Measurements from ENCODE around the gene HES6.
A peak's percentile ranks its signal among the peaks of the same experiment; 100 is the strongest.

HES6 gene

DNA sequence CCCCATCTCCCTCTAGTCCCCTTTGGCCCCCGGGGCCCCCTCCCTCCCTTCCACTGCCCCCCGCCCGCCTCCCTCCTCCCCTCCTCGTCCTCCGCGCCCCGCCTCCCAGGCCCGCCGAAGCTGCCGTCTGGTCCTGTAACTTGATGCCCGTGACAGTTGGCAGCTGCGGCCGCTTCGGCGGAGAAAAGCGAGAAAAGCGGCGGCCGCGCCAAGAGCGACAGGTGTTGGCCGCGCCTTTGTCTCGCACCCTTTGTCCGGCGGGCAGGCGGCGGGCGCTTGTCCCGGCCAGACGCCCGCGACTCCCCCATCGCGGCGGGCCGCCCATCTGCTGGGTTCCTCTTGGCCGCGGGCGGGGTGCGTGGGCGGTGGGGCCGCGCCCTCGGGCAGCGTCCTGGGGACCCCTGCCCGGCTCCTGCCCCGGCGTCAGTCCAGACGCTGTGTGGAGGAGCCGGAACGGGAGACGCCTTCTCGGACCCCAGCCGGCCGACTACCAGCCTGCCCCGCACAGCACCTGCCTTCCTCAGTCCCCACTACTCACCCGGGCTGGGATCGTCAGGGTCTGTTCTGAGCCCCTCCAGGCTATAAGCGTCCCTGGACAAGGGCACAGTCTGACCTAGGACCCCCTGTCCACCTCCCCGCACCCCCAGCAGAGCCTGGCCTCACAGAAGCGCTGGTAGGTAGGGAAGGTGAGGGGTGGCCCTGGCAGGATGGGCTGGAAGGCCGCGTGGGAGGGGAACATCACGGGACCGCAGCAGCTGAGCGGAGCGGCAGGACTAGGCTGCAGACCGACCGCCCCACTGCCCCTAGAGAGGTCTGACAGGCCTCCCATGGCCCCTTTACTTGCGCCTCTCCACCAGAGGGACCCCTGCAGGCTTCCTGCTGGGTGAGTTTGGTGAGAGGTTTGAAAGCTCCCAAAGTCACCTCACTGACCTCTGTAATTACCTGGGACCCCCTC lies 1.2 kb upstream of the HES6 start (continued):
- TF ChIP-seq ZNF510 (tag by site-specific recombination; IDR thresholded peaks at IDR 0.05; ENCODE audit: insufficient replicate concordance) (no peak), ZBTB10 (tag by site-specific recombination; IDR thresholded peaks at IDR 0.05) (no peak), SCRT2 (tag by site-specific recombination; IDR thresholded peaks at IDR 0.05) (peak; percentile 58), HOXC10 (CRISPR knock-in tag; IDR thresholded peaks at IDR 0.05) (no peak), IKZF3 (tag by site-specific recombination; IDR thresholded peaks at IDR 0.05) (no peak)

DNA sequence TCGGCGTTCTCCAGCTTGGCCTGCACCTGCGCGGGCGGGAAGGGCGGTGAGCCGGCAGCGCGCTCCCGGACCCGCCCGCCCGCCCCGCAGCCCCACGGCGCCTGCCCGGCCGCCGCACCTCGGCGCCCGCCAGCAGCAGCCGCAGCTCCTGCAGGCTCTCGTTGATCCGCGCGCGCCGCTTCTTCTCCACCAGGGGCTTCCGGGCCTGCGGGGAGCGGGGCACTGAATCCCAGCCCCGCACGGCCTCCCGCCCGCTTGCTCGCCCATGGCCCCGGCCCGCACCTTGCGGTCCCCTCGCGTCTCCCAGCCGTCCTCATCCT lies 335 bp downstream of the HES6 start:
- H3K36me3 ChIP-seq (ENCODE audit: control insufficient read depth in 2 of 2, insufficient read depth in 1 of 2, low read length in 2 of 2): no peaks in the 10 kb centered on the region
- H3K9me3 ChIP-seq (ENCODE audit: control insufficient read depth, insufficient read depth, low read depth, low read length): no peaks in the 10 kb centered on the region
- POLR2A ChIA-PET: interaction anchor here (0.6 to 1.6 kb wide), 8 partner anchors 10 to 65 kb away, joined by 3 to 7 read pairs (median 5); partner anchors contain the start of gene ILKAP
- H3K4me1 ChIP-seq (ENCODE audit: control insufficient read depth, insufficient read depth, low read length): peaks cover 8% of the 10 kb centered on the region
- H3K4me3 ChIP-seq (ENCODE audit: low read depth, low read length): peak overlapping the region; percentile 66
- no peak for TF ChIP-seq ZNF248 (tag by site-specific recombination; IDR thresholded peaks at IDR 0.05)
- TF ChIP-seq GLIS2 (tag by site-specific recombination; IDR thresholded peaks at IDR 0.05): no peak
- TF ChIP-seq TCF7L2 (IDR thresholded peaks at IDR 0.05; ENCODE audit: borderline replicate concordance, low read depth, low read length): no peak
- TF ChIP-seq ZNF623 (tag by site-specific recombination; IDR thresholded peaks at IDR 0.05): no peak
- TF ChIP-seq ZNF416 (tag by site-specific recombination; IDR thresholded peaks at IDR 0.05): no peak
- TF ChIP-seq ZNF211 (tag by site-specific recombination; IDR thresholded peaks at IDR 0.05; ENCODE audit: low read depth): no peak
- no peak for TF ChIP-seq ZNF626 (tag by site-specific recombination; IDR thresholded peaks at IDR 0.05)
- TF ChIP-seq, protein P1, sequence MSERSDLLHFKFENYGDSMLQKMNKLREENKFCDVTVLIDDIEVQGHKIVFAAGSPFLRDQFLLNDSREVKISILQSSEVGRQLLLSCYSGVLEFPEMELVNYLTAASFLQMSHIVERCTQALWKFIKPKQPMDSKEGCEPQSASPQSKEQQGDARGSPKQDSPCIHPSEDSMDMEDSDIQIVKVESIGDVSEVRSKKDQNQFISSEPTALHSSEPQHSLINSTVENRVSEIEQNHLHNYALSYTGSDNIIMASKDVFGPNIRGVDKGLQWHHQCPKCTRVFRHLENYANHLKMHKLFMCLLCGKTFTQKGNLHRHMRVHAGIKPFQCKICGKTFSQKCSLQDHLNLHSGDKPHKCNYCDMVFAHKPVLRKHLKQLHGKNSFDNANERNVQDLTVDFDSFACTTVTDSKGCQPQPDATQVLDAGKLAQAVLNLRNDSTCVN (tag by site-specific recombination; optimal IDR thresholded peaks at IDR 0.05): peak; percentile 48
- no peak for TF ChIP-seq ZNF239 (tag by site-specific recombination; IDR thresholded peaks at IDR 0.05)
- TF ChIP-seq KLF8 (tag by site-specific recombination; IDR thresholded peaks at IDR 0.05): no peak
- TF ChIP-seq ZIC2 (tag by site-specific recombination; IDR thresholded peaks at IDR 0.05): no peak
- no peak for TF ChIP-seq ZNF658 (tag by site-specific recombination; IDR thresholded peaks at IDR 0.05)
- TF ChIP-seq SETDB1 (IDR thresholded peaks at IDR 0.05; ENCODE audit: insufficient read length, low read length): no peak
- 0 out of 2 replicates have a peak, but pooled peaks have one; percentile 25 for TF ChIP-seq ZNF660 (tag by site-specific recombination; IDR thresholded peaks at IDR 0.05)
- no peak for TF ChIP-seq ZNF791 (tag by site-specific recombination; IDR thresholded peaks at IDR 0.05)
- TF ChIP-seq ZNF175 (tag by site-specific recombination; IDR thresholded peaks at IDR 0.05): no peak
- TF ChIP-seq ZNF513 (tag by site-specific recombination; IDR thresholded peaks at IDR 0.05): 0 out of 2 replicates have a peak, but pooled peaks have one; percentile 16
- peak; percentile 76; the same call in 1 of the 2 replicates for TF ChIP-seq ZBTB8A (tag by site-specific recombination; IDR thresholded peaks at IDR 0.05)
- TF ChIP-seq, protein P2, sequence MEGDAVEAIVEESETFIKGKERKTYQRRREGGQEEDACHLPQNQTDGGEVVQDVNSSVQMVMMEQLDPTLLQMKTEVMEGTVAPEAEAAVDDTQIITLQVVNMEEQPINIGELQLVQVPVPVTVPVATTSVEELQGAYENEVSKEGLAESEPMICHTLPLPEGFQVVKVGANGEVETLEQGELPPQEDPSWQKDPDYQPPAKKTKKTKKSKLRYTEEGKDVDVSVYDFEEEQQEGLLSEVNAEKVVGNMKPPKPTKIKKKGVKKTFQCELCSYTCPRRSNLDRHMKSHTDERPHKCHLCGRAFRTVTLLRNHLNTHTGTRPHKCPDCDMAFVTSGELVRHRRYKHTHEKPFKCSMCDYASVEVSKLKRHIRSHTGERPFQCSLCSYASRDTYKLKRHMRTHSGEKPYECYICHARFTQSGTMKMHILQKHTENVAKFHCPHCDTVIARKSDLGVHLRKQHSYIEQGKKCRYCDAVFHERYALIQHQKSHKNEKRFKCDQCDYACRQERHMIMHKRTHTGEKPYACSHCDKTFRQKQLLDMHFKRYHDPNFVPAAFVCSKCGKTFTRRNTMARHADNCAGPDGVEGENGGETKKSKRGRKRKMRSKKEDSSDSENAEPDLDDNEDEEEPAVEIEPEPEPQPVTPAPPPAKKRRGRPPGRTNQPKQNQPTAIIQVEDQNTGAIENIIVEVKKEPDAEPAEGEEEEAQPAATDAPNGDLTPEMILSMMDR (tag by site-specific recombination; IDR thresholded peaks at IDR 0.05): peak; percentile 33; the same call in 1 of the 2 replicates
- TF ChIP-seq ZNF521 (tag by site-specific recombination; IDR thresholded peaks at IDR 0.05): no peak
- TF ChIP-seq ZBTB1 (tag by site-specific recombination; IDR thresholded peaks at IDR 0.05): no peak
- peak overlapping the region; percentile 74; the same call in 1 of the 2 replicates for H3K27ac ChIP-seq (ENCODE audit: extremely low read depth, low read depth, low read length)
- CTCF ChIA-PET: interaction anchor here (0.6 to 5.7 kb wide), 2 partner anchors 16 to 74 kb away, joined by 5 to 22 read pairs; no protein-coding TSS in a partner anchor
